ENCODE results near the gene PRODH.
"Not testable (repeated sequence)": the region's sequence is repeated elsewhere in the genome, so short reads cannot be mapped to it uniquely, and the experiment has no call there.

PRODH gene

DNA sequence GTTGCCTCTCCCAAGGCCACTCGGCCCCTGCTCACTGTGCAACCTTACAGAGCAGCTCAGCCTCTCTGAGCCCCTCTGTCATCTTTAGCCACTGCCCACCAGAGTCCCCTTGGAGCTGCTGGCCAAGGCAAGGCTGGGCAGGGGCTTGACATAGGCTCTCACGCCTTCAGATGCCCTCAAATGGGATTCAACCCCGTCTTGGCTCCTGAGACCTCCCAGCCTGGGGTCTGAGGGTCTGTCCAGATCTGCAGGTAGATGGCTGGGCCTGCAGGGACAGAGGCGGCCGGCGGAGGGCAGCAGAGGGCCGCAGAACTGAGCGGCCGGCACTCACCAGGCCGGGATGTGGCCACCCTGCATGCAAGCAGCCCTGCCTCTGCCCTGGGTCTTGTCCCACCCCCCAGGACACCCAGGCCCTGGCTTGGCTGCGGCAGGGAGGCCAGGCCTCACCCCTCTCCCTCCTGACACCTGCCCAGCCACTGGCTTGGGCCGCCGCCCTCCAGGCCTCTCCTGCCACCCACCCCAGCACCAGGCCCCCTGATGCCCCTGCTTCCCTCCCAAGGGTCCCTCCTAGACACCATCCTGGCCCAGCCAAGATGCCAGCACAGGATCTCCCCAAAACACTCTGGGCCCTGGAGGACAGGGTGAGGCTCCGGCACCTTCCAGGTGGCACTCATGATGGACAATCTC is 18.4 kb upstream of the PRODH start:
- peak in 1 of 2 donors; percentile 27 for DNase-seq (ENCODE audit: low read depth in 2 of 2)

DNA sequence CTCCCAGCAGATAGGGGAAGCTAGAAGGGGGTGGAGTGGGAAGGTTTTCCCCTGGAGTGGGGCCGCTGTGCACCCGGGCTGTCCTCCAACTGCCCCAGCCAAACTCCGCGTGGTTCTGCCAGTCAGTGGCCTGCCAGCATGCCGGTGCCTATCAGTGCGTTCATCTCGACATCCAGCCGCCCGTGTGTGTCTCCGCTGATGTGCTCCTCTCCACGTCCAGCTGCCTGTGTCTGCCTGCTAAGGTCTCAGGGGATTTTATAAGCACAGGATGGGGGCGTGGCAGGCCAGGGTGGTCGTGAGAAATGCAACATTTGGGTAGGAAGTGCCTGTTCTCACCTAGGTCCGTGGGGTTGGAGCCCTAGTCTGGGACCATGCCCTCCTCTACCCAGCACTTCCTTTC is 17.0 kb upstream of the PRODH start:
- not testable (repeated sequence) for DNase-seq (ENCODE audit: low read depth in 2 of 2)

GRCh38 chr22:18952022-18952421 is 15.9 kb upstream of the PRODH start:
- DNase-seq (ENCODE audit: low read depth in 2 of 2): no peak

DNA sequence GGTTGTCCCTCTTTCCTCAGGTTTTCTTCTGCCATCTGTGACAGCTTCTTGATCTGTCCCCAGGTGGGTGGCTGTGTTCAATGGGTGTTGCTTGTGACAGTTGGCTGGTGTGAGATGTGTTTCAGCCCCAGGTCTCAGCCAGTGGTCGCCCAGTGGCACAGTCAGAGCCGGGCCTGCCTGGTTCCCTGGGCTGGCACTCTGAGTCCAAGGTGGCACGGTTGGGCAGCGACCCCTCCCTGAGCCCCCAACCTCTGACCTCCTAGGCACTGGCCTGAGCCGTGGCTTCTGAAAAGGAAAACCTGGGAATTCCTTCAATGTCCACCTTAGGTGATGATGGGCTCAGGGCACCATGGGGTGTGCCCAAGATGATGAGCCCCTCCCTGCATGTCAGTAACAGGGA is 14.0 kb upstream of the PRODH start:
- DNase-seq (ENCODE audit: low read depth in 2 of 2): no peak

DNA sequence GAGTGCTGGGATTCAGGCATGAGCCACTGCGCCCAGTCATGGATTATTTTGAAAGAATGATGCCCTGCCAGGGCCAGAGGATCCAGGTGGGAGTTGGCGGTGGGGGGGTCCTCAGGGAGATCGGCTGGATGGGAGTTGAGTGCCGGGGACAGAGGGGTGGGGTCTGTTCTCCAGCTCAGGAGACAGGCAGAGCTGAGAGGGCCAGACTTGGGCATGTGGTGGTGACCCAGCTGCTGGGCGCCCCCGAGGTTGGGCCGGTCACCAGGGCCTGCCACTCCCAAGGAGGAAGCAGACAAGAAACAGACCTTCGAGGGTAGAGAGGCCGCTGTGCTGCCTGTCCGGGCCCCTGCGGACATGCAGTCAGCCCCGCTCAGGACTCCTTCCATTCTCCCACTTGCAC is 11.8 kb upstream of the PRODH start:
- DNase-seq (ENCODE audit: low read depth in 2 of 2): no peak

DNA sequence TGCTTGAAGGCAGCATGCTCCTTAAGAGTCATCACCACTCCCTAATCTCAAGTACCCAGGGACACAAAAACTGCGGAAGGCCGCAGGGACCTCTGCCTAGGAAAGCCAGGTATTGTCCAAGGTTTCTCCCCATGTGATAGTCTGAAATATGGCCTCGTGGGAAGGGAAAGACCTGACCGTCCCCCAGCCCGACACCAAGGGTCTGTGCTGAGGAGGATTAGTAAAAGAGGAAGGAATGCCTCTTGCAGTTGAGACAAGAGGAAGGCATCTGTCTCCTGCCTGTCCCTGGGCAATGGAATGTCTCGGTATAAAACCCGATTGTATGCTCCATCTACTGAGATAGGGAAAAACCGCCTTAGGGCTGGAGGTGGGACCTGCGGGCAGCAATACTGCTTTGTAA is 11.0 kb upstream of the PRODH start:
- not testable (repeated sequence) for DNase-seq (ENCODE audit: low read depth in 2 of 2)

DNA sequence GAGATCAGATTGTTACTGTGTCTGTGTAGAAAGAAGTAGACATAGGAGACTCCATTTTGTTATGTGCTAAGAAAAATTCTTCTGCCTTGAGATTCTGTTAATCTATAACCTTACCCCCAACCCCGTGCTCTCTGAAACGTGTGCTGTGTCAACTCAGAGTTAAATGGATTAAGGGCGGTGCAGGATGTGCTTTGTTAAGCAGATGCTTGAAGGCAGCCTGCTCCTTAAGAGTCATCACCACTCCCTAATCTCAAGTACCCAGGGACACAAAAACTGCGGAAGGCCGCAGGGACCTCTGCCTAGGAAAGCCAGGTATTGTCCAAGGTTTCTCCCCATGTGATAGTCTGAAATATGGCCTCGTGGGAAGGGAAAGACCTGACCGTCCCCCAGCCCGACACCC is 2.6 kb upstream of the PRODH start:
- not testable (repeated sequence) for DNase-seq (ENCODE audit: low read depth in 2 of 2)

- DNase-seq (ENCODE audit: low read depth in 2 of 2): not testable (repeated sequence)
These were observed 1.4 kb downstream of the PRODH start for GRCh38 chr22:18934688-18935087.

DNA sequence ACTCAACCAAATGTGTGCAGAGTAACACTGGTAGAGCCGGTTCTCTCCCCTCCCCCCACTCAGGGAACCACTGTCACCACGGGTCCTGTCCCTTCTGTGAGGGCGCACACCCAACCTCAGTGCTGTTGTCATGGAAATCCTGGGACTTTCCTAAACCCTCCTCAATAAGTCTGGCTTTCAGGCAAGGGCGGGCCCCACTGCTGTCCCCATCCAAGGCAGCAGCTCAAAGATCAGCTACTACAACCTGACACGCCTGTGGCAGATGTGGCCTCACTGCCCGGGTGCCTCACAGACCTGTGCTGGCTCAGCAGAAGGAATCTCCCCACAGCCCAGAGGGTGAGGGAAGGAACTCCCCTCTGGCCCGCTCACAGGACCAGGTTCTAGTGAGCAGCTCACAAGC is 2.2 kb downstream of the PRODH start:
- DNase-seq (ENCODE audit: low read depth in 2 of 2): no peak

GRCh38 chr22:18931905-18932652 is 4.0 kb downstream of the PRODH start:
- no peak for DNase-seq (ENCODE audit: low read depth in 2 of 2)

- DNase-seq (ENCODE audit: low read depth in 2 of 2): no peak
These were observed 6.6 kb downstream of the PRODH start for GRCh38 chr22:18929459-18929858.

- DNase-seq (ENCODE audit: low read depth in 2 of 2): no peak
These were observed 8.5 kb downstream of the PRODH start for GRCh38 chr22:18927573-18927972.

DNA sequence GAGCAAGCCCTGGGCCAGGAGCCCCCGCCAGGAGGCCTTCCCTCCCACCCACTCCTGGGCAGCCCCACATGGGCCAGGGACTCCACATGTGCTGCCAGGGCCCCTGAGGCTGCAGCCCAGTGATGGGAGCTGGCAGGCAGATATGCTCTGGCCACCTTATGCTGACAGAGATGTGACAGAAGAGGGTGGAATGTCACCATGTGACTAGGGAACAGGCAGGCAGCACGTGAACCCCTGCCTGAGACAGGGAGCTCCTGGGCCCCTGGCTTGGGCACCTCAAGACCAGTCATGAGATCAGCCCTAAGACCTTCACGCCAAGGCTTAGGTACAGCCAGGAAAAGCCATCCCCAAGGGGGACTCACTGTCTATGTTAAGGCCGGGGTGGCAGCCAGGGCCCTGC is 9.1 kb downstream of the PRODH start:
- no peak for DNase-seq (ENCODE audit: low read depth in 2 of 2)

DNA sequence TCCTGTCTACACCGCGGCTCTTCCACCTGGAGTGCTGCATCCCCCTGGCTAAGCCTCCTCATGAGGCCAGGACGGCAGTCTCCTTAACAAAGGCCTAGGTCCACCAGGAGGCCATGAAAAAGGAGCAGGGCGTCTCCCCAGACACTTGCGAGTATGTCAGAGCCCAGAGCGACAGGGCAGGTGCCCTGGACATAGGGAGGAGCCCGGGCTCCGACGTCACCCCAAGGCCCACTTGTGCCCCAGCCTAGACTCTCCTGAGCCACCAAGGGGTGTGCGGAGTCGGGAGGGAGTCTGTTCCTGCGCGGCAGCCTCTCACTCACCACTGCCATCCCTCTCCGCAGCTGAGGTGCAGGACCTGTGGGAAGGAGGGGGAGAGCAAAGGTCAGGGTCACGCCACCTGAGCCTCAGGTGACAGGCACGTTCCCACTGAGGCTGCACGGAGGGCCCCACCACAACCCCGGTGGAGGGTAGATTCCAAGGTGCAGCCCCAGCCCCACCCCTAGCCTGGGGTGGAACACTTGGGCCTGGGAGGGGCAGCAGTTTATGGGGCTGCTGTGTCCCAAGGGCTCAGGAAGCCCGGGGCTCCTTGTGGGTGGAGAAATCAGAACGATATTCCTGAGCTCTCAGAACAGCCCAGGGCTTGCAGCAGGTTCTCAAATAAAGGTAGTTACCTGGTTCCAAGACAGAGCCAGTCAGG is 10.6 kb downstream of the PRODH start:
- no peak for DNase-seq (ENCODE audit: low read depth in 2 of 2)

GRCh38 chr22:18920257-18920902 is 15.7 kb downstream of the PRODH start:
- DNase-seq (ENCODE audit: low read depth in 2 of 2): not testable (repeated sequence)

GRCh38 chr22:18917818-18918217 is 18.3 kb downstream of the PRODH start:
- DNase-seq (ENCODE audit: low read depth in 2 of 2): not testable (repeated sequence)

DNA sequence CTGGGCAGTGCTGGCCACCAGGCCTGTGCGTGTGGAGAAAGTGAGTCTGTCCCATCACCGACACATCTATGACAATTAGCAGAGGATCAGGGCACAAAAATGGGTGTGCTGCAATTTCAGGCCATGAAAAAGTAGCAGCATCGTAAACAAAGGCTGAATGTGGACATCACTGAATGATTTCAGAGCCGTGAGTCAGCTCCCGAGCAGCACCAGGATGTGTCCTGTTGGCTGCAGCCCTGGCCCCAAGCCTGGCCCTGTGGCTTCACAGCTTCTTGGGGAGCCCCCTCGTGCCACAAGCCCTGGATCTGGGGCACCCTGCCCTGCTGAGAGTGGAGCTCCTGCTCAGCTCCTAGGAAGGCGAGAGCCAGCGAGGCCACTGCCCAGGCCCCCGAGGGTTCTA is 20.5 kb downstream of the PRODH start:
- not testable (repeated sequence) for DNase-seq (ENCODE audit: low read depth in 2 of 2)

DNA sequence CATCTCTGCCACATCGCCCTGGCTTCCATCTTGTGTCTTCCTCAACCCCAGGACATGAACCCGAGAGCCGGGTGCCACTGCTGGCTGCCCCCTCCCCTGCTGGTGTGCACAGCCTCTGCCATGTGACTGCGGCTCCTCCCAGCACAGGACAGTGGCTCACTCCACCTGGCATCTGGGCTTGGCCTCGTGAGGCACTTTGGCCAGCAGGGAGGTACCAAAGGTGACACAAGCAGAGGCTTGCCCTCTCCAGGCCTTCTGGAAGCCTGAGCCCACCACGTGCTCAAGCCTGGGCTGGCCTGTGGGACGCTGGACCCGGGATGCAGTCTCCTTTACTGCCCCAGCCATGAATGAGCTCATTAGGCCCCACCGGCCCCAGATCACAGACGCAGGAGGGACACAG is 21.5 kb downstream of the PRODH start:
- DNase-seq (ENCODE audit: low read depth in 2 of 2): not testable (repeated sequence)

- not testable (repeated sequence) for DNase-seq (ENCODE audit: low read depth in 2 of 2)
These were observed 23.7 kb downstream of the PRODH start for GRCh38 chr22:18912264-18912946.

DNA sequence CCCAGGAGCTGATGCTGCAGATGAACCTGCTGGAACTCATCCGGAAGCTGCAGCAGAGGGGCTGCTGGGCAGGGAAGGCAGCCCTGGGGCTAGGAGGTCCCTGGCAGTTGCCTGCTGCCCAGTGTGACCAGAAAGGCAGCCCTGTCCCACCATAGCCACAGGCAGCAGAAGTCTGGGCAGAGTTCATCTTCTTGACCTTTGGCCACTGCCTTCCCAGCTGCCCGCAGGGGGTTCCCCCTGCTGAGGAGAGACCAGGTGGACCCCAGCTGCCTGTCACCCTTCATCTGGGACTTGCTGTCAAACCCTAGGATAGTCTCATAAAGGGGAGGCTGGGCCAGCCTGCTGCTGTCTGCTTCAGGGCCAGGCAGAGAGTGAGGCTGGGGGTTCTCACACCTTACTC is 24.6 kb downstream of the PRODH start:
- not testable (repeated sequence) for DNase-seq (ENCODE audit: low read depth in 2 of 2)

GRCh38 chr22:18909556-18909955 is 26.5 kb downstream of the PRODH start:
- no peak for DNase-seq (ENCODE audit: low read depth in 2 of 2)

GRCh38 chr22:18906896-18907295 is 29.2 kb downstream of the PRODH start:
- no peak for DNase-seq (ENCODE audit: low read depth in 2 of 2)

All from activated CD8-positive, alpha-beta memory T cell treated with anti-CD3 and anti-CD28 coated beads for 4 hours (primary cell).